ENCODE data around the gene NCS1. TPM values are rescaled to one million over a fixed set of nuclear protein-coding genes. Genes with fewer than 3 reads are reported as not detected.
A peak's percentile ranks its signal among the peaks of the same experiment; 100 is the strongest.

Gene NCS1
- total RNA-seq, 2 donors from 2014 or later = 14.0 to 30.4 TPM

DNA sequence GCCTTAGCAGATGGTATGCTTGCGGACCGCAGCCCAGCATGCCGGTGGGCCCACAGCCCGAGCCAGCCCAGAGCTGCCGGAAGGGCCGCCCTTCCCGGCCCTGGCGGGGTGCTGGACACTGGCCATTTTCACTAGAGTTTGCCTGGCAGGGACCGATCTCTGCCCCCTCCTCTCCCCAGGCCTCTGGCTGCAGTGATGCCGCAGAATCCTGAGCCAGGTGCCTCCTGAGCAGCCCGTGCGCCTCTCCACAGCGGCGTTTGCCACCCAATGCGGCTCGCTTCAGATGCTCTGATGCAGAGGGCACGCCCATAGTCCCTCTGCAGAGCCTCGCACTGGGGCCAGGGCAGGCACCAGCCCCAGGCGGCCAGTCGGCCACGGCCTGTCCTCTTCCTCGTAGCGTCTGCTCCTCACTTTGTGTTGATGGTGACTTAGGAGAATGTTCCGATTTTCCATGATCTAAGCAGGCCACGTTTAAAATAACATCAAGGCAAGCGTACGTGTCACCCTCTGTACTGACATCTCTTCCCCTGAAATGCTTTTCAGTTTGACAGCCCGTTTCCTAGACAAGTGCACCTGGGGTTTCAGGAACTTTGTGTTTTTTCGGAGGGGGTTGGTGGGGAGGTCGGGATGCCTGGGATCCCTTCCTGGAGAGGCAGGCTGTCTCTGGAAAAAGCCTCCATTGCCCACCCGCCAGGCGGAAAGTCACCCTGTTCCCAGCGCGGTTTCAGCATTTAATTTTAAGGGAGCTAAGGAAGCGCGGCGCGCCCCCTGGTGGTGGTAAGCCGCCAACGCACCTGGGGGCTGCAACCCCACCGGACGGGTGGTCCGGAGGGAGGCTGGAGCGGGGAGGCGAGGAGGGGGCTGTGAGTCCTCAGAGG is 63.6 kb downstream of the NCS1 start:
- Mint-ChIP-seq H3K4me3 (no peak overlapping the region), H3K9me3 (no peaks in the 10 kb centered on the region), H3K4me1 (peaks cover 12% of the 10 kb centered on the region), H3K36me3 (ENCODE audit: low read depth) (peaks cover 23% of the 10 kb centered on the region), H3K27me3 (no peaks in the 10 kb centered on the region), H3K27ac (no peak overlapping the region)
- no peak for ATAC-seq (replicated peaks)

DNA sequence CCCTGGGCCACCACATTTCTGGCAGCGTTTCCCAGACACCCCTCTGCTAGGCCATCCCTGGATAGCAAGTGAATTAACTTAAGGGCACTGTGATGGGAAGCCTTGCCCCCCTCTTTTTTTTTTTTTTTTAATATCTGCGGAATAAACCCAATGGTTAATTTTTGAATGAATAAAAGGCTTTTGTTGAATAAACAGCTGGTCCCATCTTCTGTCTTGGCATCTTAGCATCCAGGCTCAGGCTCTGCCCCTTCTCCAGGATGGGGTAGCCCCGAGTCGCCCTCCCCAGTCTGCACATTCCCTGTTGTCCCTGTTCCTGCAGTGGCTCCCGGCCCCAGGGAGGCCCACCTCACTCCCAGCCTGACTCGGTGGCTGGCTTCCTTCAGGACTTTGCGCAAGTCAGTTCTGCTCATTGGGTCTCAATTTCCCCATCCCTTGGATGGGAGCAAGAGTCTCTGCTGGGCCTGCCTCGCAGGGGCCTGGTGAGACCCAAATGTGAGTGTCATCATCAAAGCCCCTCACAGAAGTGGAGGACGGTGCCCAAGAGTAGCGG is 64.3 kb downstream of the NCS1 start:
- H3K36me3 Mint-ChIP-seq (ENCODE audit: low read depth) = peaks cover 23% of the 10 kb centered on the region
- ATAC-seq (replicated peaks) = no peak
- no peaks in the 10 kb centered on the region for H3K27me3 Mint-ChIP-seq
- no peak overlapping the region for H3K4me3 Mint-ChIP-seq
- no peaks in the 10 kb centered on the region for H3K9me3 Mint-ChIP-seq
- no peak overlapping the region for H3K27ac Mint-ChIP-seq
- peaks cover 14% of the 10 kb centered on the region for H3K4me1 Mint-ChIP-seq

DNA sequence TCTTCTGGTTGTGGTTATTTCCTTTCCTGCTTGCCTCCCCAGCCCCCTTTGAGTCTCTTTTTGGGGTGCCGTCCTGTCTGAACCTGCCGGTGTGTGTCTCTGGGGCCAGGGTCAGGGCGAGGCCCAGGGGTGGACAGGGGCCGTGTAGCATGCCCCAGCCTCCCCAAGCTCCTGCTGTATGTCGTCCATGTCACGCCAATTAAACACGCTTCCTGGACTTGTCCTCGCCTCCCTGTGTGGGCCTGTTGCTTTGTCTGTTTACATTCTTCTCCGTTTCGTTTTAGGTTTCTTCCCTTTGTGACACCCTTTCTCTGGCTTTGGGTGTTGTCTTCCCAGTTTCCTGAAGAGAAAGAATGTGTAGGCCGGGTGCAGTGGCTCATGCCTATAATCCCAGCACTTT is 64.9 kb downstream of the NCS1 start:
- no peak overlapping the region for H3K4me3 Mint-ChIP-seq

GRCh38 chr9:130237763-130238524 is 65.7 kb downstream of the NCS1 start:
- Mint-ChIP-seq H3K9me3 (no peaks in the 10 kb centered on the region), H3K4me1 (peaks cover 19% of the 10 kb centered on the region), H3K4me3 (no peak overlapping the region), H3K27ac (no peak overlapping the region), H3K36me3 (ENCODE audit: low read depth) (peaks cover 13% of the 10 kb centered on the region), H3K27me3 (no peaks in the 10 kb centered on the region)
- ATAC-seq (replicated peaks) = no peak

More for the DNA sequence above, 64.9 kb downstream of the NCS1 start:
- Mint-ChIP-seq H3K27ac (no peak overlapping the region), H3K36me3 (ENCODE audit: low read depth) (peaks cover 21% of the 10 kb centered on the region), H3K27me3 (no peaks in the 10 kb centered on the region), H3K9me3 (no peaks in the 10 kb centered on the region), H3K4me1 (peaks cover 14% of the 10 kb centered on the region)
- ATAC-seq (replicated peaks) = no peak

GRCh38 chr9:130239363-130239695 is 67.1 kb downstream of the NCS1 start:
- H3K36me3 Mint-ChIP-seq (ENCODE audit: low read depth) = no peaks in the 10 kb centered on the region
- H3K27ac Mint-ChIP-seq = peak overlapping the region; percentile 48
- H3K4me3 Mint-ChIP-seq = peak overlapping the region; percentile 57

GRCh38 chr9:130239741-130240241 is 67.6 kb downstream of the NCS1 start:
- Mint-ChIP-seq H3K9me3 (no peaks in the 10 kb centered on the region), H3K27me3 (no peaks in the 10 kb centered on the region), H3K27ac (peak overlapping the region; percentile 48), H3K4me1 (peaks cover 23% of the 10 kb centered on the region), H3K4me3 (peak overlapping the region; percentile 57), H3K36me3 (ENCODE audit: low read depth) (no peaks in the 10 kb centered on the region)
- peak; percentile 91 for ATAC-seq (replicated peaks)

More at GRCh38 chr9:130239363-130239695, 67.1 kb downstream of the NCS1 start:
- Mint-ChIP-seq H3K27me3 (no peaks in the 10 kb centered on the region), H3K9me3 (no peaks in the 10 kb centered on the region), H3K4me1 (peaks cover 23% of the 10 kb centered on the region)
- no peak for ATAC-seq (replicated peaks)

DNA sequence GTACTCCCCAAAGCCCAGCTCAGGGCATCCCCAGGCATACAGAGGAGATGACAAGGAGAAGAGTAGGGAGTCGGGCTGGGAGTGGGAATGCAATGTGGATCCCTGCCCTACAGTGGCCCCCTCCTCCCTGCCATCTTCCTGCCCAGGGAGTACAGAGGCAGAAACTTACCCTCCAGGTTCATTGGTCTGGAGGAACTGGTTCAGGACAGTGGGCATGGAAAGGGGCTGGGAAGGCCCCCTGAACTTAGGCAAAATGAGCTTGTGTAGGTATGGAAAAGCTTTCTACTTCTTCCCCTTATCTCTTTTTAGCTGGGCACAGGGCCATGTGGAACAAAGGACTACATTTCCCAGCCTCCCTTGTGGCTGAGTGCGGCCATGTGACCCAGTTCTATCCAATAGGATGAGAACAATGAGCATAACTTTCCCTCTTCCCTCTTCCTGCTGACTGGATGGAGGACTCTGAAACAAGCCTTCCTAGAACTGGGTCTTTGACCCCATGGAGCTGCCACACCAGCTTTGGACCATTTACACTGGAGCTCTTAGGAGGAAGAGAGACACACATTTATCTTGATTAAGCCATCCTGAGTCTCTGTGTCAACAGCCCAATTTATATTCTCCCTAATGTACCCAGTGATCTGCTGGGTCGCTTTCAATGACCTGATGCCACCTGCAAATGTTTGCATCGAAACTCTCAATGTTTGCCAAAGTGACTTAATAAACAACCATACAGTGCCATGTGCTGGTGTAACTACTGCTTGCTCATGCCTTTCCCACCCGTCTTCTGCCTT is 68.4 kb downstream of the NCS1 start:
- no peaks in the 10 kb centered on the region for H3K36me3 Mint-ChIP-seq (ENCODE audit: low read depth)
- no peak overlapping the region for H3K27ac Mint-ChIP-seq
- ATAC-seq (replicated peaks) = peak; percentile 36
- H3K4me3 Mint-ChIP-seq = peak overlapping the region; percentile 57
- H3K4me1 Mint-ChIP-seq = peaks cover 23% of the 10 kb centered on the region
- no peaks in the 10 kb centered on the region for H3K27me3 Mint-ChIP-seq
- H3K9me3 Mint-ChIP-seq = no peaks in the 10 kb centered on the region

DNA sequence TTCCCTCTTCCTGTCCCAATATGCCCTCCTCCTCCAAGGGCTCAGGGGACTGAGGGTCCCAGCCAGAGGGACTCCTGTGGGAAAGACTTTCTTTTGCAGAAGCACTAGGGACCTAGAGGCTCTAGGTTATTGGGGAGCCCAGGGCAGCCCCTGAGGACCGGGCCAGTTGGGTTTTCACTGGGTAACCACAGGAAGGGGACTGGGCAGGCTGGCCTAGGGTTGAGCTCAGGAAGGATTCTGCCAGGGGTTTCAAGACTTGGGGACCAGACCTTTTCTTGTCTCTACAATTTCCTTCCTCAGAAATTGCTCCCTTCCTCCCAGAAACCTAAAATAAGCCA is 69.0 kb downstream of the NCS1 start:
- no peak overlapping the region for H3K27ac Mint-ChIP-seq
- peaks cover 23% of the 10 kb centered on the region for H3K4me1 Mint-ChIP-seq
- no peaks in the 10 kb centered on the region for H3K27me3 Mint-ChIP-seq
- H3K9me3 Mint-ChIP-seq = no peaks in the 10 kb centered on the region
- H3K36me3 Mint-ChIP-seq (ENCODE audit: low read depth) = no peaks in the 10 kb centered on the region
- H3K4me3 Mint-ChIP-seq = peak overlapping the region; percentile 57
- no peak for ATAC-seq (replicated peaks)

DNA sequence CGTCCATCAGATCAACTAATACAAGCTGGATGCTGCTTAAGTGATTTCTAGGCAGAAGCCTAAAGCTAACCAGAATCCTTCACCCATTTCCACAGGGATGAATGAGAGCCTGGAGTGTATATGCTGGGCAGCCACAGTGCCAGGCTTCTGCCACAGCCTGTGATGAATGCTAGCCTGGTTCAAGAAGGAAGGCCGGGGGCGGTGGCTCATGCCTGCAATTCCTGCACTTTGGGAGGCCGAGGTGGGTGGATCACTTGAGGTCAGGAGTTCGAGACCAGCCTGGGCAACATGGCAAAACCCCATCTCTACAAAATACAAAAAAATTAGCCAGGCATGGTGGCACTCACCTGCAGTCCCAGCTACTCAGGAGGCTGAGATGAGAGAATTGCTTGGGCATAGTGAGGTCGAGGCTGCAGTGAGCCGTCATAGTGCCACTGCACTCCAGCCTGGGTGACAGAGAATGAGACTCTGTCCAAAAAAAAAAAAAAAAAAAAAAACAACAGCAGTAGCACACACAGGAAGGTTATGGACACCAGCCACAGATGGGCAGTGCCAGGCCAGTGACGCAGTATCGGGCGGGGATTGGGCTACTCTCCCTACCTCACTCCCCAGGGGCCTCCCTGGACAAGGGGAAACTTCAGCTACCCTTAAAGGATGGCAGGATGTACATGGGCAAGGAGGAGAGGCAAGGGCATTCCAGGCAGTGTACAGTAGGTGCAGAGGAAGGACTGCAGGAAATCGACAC is 70.2 kb downstream of the NCS1 start:
- peak overlapping the region; percentile 51 for H3K27ac Mint-ChIP-seq
- no peaks in the 10 kb centered on the region for H3K9me3 Mint-ChIP-seq
- H3K4me1 Mint-ChIP-seq = peaks cover 23% of the 10 kb centered on the region
- no peaks in the 10 kb centered on the region for H3K27me3 Mint-ChIP-seq
- H3K4me3 Mint-ChIP-seq = peak overlapping the region; percentile 65
- ATAC-seq (replicated peaks) = no peak
- H3K36me3 Mint-ChIP-seq (ENCODE audit: low read depth) = no peaks in the 10 kb centered on the region

DNA sequence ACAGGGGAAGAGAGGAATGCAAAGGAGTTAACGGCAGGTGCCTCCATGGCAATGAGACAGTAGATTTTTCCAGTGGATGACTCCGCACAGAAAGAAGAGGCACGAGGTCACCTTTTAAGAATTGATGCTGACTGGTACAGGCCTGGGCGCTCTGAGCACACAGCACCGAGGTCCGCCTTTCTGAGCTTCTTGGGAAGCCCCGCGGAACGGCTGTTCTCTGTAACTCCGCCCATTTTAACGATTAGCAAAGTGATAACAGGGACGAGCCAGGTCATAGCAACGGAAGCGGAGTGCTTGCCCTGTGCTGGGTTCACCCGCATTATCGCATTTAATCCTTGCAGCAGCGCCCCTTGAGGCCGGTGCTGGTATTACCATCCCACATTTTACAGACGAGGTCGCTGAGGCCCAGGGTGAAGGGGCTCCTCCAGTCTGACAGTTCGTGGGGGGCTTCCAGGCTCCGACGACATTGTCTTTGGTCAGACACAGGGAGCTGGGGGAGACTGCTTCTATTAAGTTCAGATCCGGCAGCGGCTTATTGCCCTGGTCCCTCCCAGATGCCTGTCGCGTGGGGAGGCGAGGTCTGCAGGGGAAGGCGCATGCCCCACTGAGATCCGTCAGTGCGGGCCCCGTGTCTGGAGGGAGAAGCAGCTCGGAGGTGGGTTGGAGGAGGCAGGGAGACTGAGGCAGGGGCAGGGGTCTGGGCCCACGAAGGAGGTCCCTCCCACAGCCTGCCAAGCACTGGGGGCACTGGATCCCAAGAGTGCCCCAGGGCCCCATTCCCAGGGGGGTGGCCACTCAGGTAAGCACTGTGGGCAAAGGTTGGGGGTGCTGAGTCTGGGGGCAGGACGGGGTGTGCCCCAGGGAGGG is 71.0 kb downstream of the NCS1 start:
- Mint-ChIP-seq H3K4me1 (peaks cover 23% of the 10 kb centered on the region), H3K9me3 (no peaks in the 10 kb centered on the region), H3K36me3 (ENCODE audit: low read depth) (no peaks in the 10 kb centered on the region), H3K4me3 (peak overlapping the region; percentile 65), H3K27ac (peak overlapping the region; percentile 51), H3K27me3 (no peaks in the 10 kb centered on the region)
- ATAC-seq (replicated peaks) = peak; percentile 50

DNA sequence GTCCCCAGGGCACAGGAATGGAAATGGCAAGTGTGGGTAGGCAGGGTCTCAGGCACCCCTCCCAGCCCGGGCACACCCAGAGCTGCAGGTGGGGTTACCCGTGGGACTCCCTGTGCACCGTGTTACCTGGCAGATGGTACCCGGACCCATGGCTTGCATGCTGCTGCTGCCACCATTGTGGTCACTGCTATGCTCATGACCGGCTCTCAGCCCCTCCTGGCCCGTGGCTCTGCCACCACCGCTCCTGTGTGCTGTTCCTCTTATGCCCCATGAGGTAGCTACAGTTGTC is 71.6 kb downstream of the NCS1 start:
- no peaks in the 10 kb centered on the region for H3K36me3 Mint-ChIP-seq (ENCODE audit: low read depth)
- no peaks in the 10 kb centered on the region for H3K27me3 Mint-ChIP-seq
- no peak overlapping the region for H3K27ac Mint-ChIP-seq
- no peaks in the 10 kb centered on the region for H3K9me3 Mint-ChIP-seq
- no peak overlapping the region for H3K4me3 Mint-ChIP-seq
- H3K4me1 Mint-ChIP-seq = peaks cover 23% of the 10 kb centered on the region
- ATAC-seq (replicated peaks) = no peak

GRCh38 chr9:130244548-130245165 is 72.5 kb downstream of the NCS1 start:
- Mint-ChIP-seq H3K4me1 (peaks cover 21% of the 10 kb centered on the region), H3K9me3 (no peaks in the 10 kb centered on the region), H3K4me3 (no peak overlapping the region), H3K27ac (no peak overlapping the region), H3K36me3 (ENCODE audit: low read depth) (no peaks in the 10 kb centered on the region), H3K27me3 (no peaks in the 10 kb centered on the region)
- no peak for ATAC-seq (replicated peaks)

DNA sequence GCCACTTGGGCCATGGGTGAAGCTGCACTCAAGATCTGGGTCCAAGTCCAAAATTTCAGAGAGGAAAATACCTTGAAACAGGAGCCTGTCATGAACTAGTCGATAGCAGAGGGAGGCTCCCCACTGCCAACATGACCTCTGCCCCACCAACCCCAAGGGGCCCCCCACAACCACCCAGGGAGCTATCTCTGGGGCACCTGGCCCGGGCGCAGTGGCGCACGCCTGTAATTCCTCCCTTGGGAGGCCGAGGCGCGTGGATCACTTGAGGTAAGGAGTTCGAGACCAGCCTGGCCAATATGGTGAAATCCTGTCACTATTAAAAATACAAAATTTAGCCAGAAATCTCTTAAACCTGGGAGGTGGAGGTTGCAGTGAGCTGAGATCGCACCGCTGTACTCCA is 73.3 kb downstream of the NCS1 start:
- Mint-ChIP-seq H3K27me3 (no peaks in the 10 kb centered on the region), H3K36me3 (ENCODE audit: low read depth) (no peaks in the 10 kb centered on the region), H3K27ac (no peak overlapping the region), H3K4me3 (no peak overlapping the region), H3K4me1 (peaks cover 14% of the 10 kb centered on the region), H3K9me3 (no peaks in the 10 kb centered on the region)
- ATAC-seq (replicated peaks) = no peak
